ENCODE results near the gene FASTKD3.
A peak's percentile ranks its signal among the peaks of the same experiment; 100 is the strongest.

The FASTKD3 gene

GRCh38 chr5:7849681-7850394, 19.0 kb downstream of the FASTKD3 start:
- no peak for DNase-seq (ENCODE audit: low read depth)

DNA sequence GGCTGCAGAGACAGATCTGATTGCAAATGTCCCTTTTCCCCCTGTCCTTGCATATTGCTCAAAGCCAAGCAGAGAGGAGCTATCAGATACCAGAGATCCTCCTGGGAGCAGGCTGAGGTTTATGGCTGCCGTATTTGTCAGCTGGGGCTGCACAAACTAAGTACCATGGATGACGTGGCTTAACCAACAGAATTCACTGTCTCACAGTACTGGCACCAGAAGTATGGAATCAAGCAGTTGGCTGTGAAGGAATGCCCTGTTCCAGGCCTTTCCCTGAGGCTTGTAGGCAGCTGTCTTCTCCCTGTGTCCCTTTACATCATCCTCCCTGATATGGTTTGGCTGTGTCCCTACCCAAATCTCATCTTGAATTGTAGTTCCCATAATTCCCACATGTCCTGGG, 20.5 kb downstream of the FASTKD3 start:
- no peak for DNase-seq (ENCODE audit: low read depth)

DNA sequence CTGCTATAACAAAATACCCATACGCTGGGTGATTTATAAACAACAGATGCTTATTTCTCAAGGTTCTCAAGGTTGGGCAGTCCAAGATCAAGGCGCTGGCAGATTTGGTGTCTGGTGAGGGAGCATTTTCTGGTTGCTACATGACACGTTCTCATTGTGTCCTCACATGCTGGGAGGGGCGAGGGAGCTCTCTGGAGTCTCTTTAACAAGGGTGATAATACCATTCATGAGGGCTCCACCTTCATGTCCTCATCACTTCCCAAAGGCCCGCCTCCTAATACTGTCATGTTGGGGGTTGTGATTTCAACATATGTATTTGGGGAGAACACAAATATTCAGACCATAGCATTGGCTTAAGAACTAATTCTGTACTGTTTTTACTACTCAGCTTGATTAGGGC, 22.5 kb downstream of the FASTKD3 start:
- no peak for DNase-seq (ENCODE audit: low read depth)

GRCh38 chr5:7845557-7845956, 23.3 kb downstream of the FASTKD3 start:
- DNase-seq (ENCODE audit: low read depth) = no peak

DNA sequence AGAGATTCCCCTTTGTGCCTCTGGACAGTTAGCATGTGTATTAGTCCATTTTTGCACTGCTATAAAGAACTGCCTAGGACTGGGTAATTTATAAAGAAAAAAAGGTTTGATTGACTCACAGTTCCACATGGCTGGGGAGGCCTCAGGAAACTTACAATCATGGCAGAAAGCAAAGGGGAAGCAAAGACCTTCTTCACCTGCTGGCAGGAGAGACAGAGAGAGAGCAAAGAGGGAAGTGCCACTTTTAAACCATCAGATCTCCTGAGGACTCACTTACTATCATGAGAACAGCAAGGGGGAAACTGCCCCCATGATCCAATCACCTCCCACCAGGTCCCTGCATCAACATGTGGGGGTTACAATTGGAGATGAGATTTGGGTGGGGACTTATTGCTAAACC, 23.9 kb downstream of the FASTKD3 start:
- DNase-seq (ENCODE audit: low read depth) = no peak

- DNase-seq (ENCODE audit: low read depth) = no peak
Measured at GRCh38 chr5:7842531-7842930, 26.3 kb downstream of the FASTKD3 start.

GRCh38 chr5:7837403-7837802, 31.4 kb downstream of the FASTKD3 start:
- no peak for DNase-seq (ENCODE audit: low read depth)

DNA sequence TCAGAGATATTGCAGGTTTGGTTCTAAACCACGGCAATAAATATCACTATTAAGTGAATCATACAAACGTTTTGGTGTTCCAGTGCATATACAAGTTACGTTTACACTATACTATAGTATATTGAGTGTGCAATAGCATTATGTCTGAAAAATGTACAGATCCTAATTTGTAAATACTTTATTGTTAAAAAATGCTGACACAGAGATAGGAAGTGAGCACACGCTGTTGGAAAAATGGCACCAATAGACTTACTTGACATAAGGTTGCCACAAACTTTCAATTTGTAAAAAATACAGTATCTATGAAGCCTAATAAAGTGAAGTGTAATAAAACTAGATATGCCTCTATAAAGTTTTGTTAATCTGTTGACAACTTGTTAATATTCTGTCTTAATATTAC, 33.8 kb downstream of the FASTKD3 start:
- DNase-seq (ENCODE audit: low read depth) = no peak

GRCh38 chr5:7828269-7828668, 40.6 kb downstream of the FASTKD3 start:
- DNase-seq (ENCODE audit: low read depth) = no peak

GRCh38 chr5:7827610-7828009, 41.2 kb downstream of the FASTKD3 start:
- no peak for DNase-seq (ENCODE audit: low read depth)

- no peak for DNase-seq (ENCODE audit: low read depth)
Measured at GRCh38 chr5:7825630-7826029, 43.2 kb downstream of the FASTKD3 start.

DNA sequence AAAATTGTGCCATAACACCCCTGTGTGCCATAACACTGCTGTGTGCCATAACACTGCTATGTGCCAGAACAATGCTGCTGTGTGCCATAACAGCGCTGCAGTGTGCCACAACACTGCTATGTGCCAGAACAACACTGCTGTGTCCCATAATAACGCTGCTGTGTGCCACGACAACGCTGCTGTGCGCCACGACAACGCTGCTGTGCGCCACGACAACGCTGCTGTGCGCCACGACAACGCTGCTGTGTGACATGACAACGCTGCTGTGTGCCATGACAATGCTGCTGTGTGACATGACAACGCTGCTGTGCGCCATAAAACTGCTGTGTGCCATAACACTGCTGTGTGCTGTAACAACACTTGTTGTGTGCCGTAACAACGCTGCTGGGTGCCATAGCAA, 43.8 kb downstream of the FASTKD3 start:
- no peak for DNase-seq (ENCODE audit: low read depth)

DNA sequence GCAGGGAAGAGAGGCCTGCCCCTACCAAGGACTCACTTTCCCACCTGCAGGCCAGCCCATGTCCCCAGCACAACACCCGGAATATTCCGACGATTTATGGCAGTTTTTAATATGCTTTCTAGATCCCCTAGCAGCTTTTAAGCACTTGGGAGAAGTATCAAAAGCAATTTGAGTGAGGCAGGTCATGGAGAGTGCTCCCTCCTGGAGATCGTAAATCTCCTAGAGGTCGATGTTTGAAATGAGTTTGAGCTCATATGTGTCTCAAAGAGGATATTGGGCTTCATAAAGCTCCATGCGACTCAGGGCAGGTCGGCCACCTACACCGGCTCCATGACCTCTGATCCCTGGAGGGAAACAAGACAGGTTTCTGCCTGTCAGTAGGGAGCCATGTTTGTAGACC, 45.2 kb downstream of the FASTKD3 start:
- DNase-seq (ENCODE audit: low read depth) = no peak

GRCh38 chr5:7822449-7822848, 46.4 kb downstream of the FASTKD3 start:
- DNase-seq (ENCODE audit: low read depth) = no peak

GRCh38 chr5:7816535-7816901, 52.3 kb downstream of the FASTKD3 start:
- no peak for DNase-seq (ENCODE audit: low read depth)

DNA sequence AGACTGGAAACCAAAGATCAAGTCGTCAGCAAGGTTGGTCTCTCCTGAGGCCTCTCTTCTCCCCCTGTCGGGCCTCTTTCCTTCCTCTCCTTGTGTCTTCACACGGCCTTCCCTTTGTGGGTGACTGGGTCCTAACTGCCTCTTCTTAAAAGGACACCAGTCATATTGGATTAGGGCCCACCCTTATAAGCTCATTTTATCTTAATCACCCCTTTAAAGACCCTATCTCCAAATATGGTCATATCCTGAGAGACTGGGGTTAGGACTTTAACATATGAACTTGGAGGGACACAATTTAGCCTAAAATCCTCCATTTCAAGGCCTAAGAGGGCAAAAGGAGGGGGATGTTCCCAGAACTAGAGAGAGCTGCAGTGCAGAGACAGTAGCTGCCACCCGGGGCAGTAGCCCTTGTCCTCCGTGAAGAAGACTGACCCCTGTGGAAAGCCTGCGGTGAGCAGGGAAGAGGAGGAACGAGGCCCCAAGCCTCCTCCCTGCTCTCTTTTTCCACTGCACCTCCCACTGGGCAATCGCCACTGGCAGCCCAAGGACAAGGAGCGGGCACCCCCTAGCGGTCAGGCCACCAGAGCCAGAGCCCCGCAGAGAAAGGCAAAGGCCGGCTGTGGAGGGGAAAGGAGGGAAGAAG, 52.8 kb downstream of the FASTKD3 start:
- DNase-seq (ENCODE audit: low read depth) = peak; percentile 45

DNA sequence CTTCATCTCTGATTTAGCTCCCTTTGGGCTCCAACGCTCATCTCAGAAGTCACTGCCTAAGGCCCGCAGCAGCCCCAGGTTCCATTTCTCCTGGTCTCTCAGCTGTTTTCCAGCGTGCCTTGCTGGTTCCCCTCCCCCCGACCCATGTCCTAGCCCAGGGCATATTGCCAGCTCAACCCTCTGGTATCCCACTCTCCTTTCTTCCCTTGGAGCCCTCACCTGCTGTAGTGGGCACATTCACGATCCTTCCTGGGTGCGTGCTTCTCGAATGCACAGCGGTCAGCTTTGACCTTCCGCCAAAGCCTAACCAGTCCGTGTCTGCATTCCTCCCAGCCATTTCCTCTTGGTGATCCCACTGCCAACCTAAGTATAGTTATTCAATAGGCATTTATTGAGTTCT, 54.0 kb downstream of the FASTKD3 start:
- DNase-seq (ENCODE audit: low read depth) = no peak

GRCh38 chr5:7813576-7813975, 55.3 kb downstream of the FASTKD3 start:
- DNase-seq (ENCODE audit: low read depth) = no peak

DNA sequence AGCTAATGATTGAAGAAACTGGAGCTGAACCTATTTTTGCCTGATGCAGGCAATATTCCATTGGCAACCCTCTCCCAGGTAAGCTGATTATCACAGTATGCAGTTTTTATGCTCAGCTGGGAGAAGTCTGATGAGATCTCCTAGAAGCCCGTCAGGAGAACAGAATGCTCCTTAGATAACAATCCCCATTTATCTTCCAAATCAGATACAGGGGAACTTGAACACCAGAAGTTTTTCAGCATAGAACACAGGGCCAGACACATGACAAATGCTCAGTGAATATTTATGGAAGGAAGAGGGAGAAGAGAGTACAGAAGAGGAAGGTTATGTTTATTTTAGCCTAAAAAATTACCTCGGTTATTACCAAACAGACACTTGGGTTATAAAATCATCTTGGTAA, 55.8 kb downstream of the FASTKD3 start:
- no peak for DNase-seq (ENCODE audit: low read depth)

GRCh38 chr5:7811715-7812114, 57.1 kb downstream of the FASTKD3 start:
- no peak for DNase-seq (ENCODE audit: low read depth)

Data from activated T-helper 9 cell treated with anti-CD3 and anti-CD28 coated beads, Interleukin-2, amount 50 U/mL, for 16 hours (primary cell).